GOT3 (cell line): Measurements from ENCODE around the gene SLC5A4.
"Not testable (repeated sequence)": the region's sequence is repeated elsewhere in the genome, so short reads cannot be mapped to it uniquely, and the experiment has no call there.

Experiments
- DNase-seq: peaks from one replicate; lab custom pipeline; 2025; ENCODE audit warnings: mixed read lengths; lab: John Stamatoyannopoulos, UW

SLC5A4 gene

DNA sequence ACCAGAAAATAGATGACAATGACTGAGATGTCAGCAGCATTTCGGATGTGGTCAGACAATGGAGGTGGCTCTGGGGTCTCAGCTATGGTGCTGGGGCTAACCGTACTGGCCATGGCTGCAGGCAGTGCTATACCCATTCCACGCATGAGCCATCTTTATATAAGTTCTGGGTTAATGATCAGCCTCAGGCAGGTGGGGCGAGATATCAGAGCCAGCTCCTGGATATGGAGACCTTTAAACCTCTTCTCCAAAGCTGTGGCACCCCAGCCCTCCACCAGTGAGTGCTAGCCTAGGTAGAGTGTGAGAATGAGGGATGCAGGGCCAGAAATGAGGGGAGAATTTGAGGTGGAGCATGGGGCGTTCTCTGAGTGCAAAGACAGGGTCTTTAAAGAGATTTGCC lies at the start of gene SLC5A4:
Gene SLC5A4, minus strand, starts transcription at position 131 of the 400 bp plus-strand sequence. Its CDS starts 18 bp downstream, at position 113.
- no peak for DNase-seq

DNA sequence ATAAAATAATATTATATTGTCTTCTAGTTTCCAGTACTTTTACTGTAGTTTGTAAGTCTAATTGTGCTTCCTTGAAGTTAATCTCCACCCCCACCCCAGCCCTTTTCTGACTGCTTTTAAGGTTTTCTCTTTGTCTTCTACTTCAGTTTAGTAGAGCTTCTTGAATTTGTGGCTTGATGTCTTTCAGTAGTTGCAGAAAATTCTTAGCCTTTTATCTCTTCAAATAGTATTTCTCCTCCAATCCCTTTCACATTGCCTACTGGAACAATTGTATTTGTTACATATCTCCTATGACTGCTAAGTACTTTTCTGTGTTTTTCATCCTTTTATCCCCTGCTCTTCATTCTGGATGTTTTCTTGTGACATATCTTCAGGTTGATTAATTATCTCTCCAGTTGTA lies 38.8 kb upstream of the SLC5A4 start:
- not testable (repeated sequence) for DNase-seq

- no peak for DNase-seq
Observed at GRCh38 chr22:32286290-32286840, 31.2 kb upstream of the SLC5A4 start.

DNA sequence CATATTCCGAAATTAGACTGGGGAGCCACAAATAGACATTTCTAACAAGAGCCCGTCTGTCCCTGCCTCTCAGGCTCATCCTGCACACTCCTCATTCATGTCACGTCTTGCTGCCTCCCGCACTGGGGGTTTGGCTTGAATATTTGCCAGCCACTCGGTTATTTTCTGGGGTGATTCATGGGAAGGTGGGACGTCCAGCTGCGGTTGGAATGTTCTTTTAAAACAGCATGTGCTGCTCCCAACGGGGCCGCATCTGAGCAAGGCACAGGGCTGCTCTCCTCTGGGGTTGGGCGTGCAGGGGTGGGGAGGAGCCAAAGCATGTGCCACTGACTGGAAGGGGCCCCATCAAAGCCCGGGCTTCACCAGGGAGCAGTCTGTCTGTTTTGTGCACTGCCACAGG lies 25.9 kb upstream of the SLC5A4 start:
- no peak for DNase-seq

GRCh38 chr22:32275353-32275752 lies 20.2 kb upstream of the SLC5A4 start:
- not testable (repeated sequence) for DNase-seq

- DNase-seq: no peak
Observed at GRCh38 chr22:32271389-32271788, 16.2 kb upstream of the SLC5A4 start.

DNA sequence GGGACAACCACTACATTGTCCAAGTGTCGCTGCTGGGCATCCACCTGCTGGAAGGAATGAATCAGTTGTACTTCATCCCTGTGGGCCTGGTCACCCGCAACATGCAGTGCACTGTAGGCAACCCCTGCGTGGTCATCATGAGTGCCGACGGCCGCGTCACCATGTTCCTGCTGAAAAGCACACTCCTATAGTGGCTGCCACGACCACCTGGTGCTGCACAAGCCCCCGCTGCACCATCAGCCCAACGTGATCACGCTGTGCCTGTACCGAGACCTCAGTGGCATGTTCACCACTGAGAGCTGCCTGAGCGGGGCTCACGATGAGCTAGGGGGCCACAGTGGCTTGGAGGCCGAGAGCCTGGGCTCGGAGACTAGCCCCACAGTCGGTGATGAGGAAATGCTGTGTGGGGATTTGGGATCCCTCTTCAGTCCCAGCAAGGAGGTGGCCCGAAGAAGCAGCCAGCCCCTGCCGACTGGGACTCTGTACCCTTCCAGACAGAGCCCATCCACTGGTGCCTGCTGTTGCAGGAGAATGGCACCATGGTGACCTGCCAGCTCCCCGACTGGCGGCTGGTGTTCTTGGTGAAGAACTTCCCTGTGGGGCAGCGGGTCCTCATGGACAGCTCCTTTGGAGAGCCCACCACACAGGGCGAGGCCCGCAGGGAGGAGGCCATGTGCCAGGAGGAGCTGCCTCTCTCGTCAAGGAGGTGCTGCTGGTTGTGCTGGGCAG lies 15.7 kb upstream of the SLC5A4 start:
- no peak for DNase-seq

- no peak for DNase-seq
Observed at GRCh38 chr22:32269316-32269715, 14.2 kb upstream of the SLC5A4 start.

GRCh38 chr22:32267011-32267410 lies 11.9 kb upstream of the SLC5A4 start:
- DNase-seq: no peak

GRCh38 chr22:32265882-32266767 lies 11.0 kb upstream of the SLC5A4 start:
- no peak for DNase-seq

GRCh38 chr22:32263678-32264077 lies 8.5 kb upstream of the SLC5A4 start:
- not testable (repeated sequence) for DNase-seq

DNA sequence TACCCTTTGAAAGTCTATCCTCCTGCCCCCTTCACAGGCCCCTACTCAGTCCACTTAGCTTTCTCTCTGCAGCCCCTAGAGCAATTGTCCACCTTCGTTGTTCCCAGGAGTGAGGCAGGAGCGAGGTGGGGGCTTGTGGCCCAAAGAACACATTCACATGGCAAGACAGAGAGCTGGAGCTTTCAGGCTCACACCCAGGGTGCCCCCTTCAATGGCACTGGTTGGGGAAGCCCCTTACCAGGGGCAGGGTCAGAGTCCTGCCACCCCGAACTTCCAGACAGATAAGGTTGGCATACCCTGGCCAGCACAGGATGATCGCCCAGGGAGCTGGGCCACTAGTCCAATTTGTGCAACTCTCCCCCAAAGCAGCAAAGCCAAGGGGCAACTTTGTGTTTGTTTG lies 6.2 kb upstream of the SLC5A4 start:
- no peak for DNase-seq

DNA sequence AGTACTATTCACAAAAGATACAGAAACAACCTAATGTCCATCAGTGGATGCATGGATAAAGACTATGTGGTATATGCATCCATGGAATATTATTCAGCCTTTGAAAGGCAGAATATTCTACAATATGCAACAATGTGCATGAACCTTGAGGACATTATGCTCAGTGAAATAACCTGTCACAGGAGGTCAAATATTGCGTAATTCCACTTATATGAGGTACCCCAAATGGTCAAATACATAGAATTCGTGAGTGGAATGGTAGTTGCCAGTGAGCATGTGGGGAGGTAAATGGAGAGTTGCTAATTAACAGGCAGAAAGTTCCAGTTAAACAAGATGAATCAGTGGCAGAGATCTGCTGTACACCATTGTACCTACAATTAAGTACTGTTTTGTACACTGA lies 3.6 kb upstream of the SLC5A4 start:
- DNase-seq: no peak

- no peak for DNase-seq
Observed at GRCh38 chr22:32255726-32256125, 579 bp upstream of the SLC5A4 start.

GRCh38 chr22:32249231-32249630 lies 5.9 kb downstream of the SLC5A4 start:
- DNase-seq: no peak

- no peak for DNase-seq
Observed at GRCh38 chr22:32248276-32248675, 6.9 kb downstream of the SLC5A4 start.

GRCh38 chr22:32246166-32246565 lies 9.0 kb downstream of the SLC5A4 start:
- no peak for DNase-seq

DNA sequence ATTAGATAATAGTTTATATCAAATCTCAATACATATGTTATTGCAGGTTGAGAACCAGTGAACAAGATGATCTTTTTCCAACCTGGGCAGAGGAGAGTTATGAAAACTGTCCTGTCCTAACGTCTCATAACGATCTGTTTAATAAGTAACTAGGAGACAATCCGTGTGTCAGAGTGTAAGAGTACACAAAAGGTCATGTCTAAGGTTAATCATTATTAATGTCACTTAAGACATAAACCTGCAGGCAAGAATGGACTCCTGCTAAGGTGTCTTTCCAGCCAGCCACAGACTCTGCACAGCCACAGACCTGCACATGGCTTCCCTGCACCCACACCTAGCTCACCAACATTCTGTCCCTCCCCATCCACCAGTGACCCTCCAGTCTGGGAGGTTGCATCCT lies 10.1 kb downstream of the SLC5A4 start:
- DNase-seq: no peak

DNA sequence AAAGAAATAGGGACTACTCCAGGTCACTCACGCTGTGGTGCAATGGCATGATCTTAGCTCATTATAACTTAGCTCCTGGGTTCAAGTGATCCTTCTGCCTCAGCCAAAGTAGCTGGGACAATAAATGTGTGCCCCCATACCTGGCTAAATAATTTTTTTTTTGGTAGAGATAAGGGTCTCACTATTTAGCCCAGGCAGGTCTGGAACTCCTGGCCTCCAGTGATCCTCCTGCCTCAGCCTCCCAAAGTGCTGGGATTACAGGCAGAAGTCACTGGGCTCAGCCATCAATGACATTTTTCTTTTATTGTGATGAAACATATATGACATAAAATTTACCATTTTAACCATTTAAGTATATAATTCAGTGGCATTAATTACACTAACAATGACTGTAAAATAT lies 10.6 kb downstream of the SLC5A4 start:
- DNase-seq: no peak

DNA sequence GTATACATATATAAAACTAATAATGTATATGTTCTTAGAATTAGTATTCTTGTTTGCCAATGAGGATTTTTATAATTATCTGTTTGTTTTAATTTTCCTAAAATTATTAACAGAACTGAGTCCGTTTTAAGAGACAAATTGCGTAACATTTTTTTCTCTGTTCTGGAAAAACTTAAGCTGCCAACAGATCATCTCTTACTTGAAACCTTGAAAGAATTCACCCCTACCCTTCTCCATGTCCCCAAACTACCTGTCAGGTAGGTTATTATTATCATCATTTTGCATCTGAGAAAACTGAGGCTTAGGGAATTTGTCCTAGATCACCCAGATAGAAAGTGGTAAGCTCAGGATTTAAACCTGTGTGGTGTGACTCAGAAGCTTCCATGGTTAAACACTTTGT lies 14.7 kb downstream of the SLC5A4 start:
- no peak for DNase-seq

- DNase-seq: no peak
Observed at GRCh38 chr22:32237906-32238305, 17.2 kb downstream of the SLC5A4 start.

GRCh38 chr22:32236970-32237369 lies 18.2 kb downstream of the SLC5A4 start:
- no peak for DNase-seq

DNA sequence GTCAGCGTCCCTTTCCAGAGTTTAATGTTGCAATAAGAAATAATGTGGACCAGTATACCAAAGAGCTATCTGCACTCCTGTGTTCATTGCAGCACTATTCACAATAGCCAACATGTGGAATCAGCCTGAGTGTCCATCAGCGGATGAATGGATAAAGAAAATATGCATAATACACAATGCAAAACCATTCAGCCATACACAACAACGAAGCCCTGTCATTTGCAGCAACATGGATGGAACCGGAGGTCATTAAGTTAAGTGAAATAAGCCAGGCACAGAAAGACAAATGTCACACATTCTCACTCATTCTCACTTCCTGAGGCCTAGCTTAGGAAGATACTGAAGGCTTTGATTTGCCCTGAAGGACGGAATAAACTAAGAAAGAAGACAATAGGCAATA lies 22.1 kb downstream of the SLC5A4 start:
- no peak for DNase-seq
